ENCODE results near the gene SMOC2.
"Not testable (repeated sequence)": the region's sequence is repeated elsewhere in the genome, so short reads cannot be mapped to it uniquely, and the experiment has no call there.

The SMOC2 gene

GRCh38 chr6:168691774-168692173 is 250.8 kb downstream of the SMOC2 start:
- no peak for DNase-seq

- DNase-seq, result no peak
These were observed 251.4 kb downstream of the SMOC2 start for GRCh38 chr6:168692193-168692914.

- DNase-seq, result not testable (repeated sequence)
These were observed 251.9 kb downstream of the SMOC2 start for GRCh38 chr6:168692915-168693257.

- not testable (repeated sequence) for DNase-seq
These were observed 253.8 kb downstream of the SMOC2 start for GRCh38 chr6:168694797-168695196.

DNA sequence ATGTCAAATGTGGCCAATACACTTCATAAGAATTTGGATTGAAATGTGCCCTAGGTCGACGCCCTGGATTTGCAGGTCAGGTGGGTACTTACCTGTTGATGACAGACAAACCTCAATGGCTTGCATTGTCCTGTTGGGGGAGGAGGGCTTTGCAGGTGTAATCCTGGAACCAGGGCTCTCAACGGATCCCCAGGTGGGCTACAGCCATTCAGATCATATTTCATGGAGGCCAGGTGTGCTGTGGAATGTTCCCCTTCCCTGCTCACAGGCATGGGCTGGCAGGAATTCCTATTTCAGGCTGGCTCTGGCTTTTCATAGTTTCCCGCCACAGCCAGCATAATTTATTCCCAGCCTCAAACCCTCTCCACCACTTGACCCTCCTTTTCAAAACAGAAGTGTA is 254.7 kb downstream of the SMOC2 start:
- DNase-seq, result no peak

DNA sequence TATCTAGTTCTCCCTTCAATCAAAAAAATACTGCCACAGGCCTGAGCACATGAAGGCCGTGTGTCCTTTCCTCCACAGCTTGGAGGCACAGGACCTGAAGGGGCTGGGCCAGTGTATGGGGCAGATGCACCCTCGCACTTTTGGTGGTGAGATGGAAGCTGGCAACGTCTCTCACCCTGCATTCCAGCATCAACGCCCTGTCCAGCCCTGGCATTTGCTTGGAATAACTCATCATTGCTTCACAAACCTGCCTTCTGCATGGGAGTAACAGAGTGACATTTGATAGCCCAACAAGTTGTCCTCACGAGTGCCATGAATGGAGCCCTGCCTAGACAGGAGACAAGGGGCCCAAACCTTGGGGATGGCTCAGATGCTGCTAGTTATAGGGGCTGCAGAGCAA is 257.9 kb downstream of the SMOC2 start:
- no peak for DNase-seq

DNA sequence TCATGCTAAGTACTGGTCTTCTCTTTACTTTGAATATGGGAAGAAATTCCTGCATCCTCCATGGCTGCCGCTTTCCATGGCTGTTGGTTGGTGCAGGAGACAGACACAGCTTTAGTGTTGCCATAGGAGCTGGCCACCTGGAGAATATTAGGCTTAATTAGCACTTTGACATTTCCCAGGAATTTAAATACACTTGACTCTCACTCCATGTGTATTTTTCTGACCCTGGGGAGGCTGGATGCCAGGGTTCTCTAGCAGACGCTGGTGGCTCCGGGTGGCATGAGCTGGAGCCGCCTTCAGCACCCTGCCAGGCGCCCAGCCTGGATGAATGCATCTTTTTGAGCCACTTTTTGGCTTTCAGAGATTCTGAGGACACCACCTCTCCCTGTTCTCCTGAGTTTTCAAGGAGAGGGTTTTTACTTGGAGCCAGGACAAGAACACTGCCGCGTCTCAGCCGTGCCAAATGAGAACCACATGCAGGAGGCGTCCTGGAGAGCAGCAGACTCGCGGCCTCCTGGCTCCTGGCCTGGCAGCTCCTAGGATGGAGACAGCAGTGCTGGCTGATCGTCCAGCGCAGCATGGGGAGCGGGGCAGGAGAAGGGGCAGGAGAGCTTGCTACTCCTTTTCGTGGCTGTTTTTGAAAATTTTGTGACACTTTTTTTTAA is 258.8 kb downstream of the SMOC2 start:
- no peak for DNase-seq

GRCh38 chr6:168700880-168701279 is 259.9 kb downstream of the SMOC2 start:
- no peak for DNase-seq

DNA sequence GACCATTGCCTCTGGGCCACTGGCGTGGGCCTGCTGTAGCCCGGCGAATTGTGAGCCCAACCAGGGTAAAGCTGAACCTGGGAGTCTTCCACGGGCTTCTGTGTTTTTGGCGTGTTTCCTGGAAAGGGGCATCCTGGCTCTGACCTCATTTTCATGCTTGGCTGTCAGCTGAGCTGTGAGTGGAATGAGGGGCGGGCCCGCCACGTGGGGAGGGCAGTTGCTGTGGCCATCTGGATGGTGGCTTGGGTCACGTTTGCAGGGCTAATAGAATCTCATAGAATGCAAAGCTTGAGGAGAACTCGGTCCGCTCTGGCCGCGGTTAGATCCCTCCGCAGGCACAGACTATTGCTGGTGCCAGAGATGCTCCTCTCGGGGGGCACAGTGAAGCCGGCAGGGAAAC is 263.0 kb downstream of the SMOC2 start:
- no peak for DNase-seq

- DNase-seq, result no peak
These were observed 263.7 kb downstream of the SMOC2 start for GRCh38 chr6:168704678-168705077.

DNA sequence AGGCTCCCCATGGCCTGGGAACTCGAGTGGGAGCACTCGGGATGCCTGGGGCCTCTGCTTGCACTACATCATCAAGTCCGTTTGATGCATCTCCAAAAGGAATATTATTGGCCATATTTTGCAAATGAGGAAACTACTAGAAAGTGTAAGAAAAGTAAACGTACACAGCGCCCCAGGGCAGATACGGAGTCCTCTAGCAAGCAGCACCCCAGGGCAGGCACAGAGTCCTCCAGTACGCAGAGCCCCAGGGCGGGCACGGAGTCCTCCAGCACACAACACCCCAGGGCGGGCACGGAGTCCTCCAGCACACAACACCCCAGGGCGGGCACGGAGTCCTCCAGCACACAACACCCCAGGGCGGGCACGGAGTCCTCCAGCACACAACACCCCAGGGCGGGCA is 264.3 kb downstream of the SMOC2 start:
- DNase-seq, result not testable (repeated sequence)

GRCh38 chr6:168706471-168707177 is 265.6 kb downstream of the SMOC2 start:
- no peak for DNase-seq

GRCh38 chr6:168708526-168708925 is 267.5 kb downstream of the SMOC2 start:
- DNase-seq, result no peak

GRCh38 chr6:168708984-168709383 is 268.0 kb downstream of the SMOC2 start:
- no peak for DNase-seq

- no peak for DNase-seq
These were observed 268.4 kb downstream of the SMOC2 start for GRCh38 chr6:168709390-168709789.

DNA sequence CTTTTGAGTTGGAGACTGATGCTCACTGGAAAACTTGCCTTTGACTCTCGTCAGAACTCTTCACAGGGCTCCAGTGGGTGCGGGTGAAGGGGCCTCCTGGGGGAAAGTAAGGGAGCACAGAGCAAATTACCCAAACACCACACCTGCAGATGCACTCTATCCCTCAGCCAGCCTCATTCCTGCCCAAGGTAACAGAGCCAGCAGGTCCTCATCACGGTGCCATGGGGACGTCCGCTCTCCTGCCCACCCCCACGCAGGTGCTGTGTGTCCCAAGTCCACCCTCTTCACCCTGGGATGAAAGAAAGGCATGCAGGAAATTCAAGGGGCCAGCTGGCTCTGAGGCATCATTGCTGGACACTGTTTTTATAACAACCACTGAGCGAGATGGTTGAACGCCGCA is 269.0 kb downstream of the SMOC2 start:
- DNase-seq, result no peak

DNA sequence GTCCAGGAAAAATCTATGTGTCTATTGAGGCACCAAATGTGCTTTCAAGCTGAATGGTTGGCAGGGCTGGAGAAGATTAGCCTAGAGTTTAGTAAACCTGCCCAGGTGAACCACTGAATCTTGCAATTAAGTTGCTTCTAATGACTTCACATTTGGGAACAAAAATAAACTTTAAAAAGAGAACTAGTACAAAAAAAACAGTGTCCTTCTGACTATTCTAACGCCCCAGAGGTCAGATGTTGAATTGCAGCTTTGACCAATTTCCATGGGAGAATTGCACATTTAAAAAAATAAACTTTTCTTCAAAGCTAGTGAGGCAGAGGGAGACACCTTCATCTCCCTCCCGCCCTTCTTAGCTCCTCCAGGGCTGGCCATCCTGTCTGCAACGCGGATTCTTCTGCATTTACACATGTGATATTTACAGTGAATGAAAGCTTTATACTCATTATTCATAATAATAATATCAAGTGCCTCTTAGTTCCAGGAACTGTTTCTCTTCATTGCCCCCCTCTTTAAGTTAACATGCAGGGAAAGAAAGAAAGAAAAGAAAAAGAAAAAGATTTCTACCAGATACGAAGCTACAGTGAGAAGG is 270.2 kb downstream of the SMOC2 start:
- no peak for DNase-seq

DNA sequence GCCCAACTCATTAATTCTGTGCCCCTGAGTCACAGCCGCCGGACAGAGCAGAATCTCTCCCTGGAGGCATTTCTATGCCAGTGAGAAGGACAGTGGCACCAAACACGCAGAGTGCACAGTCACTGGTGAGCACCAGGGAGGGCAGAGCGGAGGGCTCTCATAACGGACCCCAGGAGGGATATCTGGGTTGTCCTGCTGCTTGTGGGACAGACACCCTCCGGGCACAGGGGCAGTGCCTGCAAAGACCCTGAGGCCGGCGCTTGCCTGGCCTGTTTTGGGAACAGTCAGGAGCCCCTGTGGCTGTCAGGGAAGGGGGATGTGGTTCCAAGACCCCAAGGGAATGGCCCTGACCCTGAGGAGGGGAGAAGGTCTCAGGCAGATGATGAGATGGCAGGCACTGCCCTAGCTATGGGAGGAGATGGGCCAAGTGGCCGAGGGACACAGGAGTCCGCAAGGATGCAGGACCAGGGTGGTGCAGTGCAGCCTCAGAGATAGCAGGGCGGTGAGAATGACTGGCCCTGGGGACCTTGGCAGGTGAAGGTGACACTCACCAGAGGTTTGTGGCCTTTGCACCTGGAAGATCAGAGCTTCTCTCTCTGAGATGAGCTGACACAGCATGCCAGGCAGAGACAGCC is 270.8 kb downstream of the SMOC2 start:
- DNase-seq, result no peak

DNA sequence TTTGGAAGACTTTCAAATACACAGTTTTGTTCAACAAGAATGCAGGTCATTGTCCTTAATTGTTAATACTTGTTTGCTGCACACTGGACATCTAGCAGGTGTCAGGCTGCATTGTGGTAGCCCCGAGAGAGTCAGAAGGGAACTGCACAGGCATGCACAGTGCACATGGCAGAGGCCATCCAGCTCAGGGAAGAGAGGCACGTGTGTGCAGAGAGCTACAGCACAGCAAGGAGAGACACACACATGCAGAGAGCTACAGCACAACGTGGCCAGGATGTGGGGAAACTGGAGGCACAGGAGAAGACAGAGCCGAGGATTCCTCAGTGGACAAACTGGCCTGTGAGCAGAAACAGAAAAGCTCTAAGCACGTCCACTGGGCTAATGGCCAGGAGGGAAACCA is 272.0 kb downstream of the SMOC2 start:
- no peak for DNase-seq

GRCh38 chr6:168713839-168714238 is 272.9 kb downstream of the SMOC2 start:
- DNase-seq, result no peak

DNA sequence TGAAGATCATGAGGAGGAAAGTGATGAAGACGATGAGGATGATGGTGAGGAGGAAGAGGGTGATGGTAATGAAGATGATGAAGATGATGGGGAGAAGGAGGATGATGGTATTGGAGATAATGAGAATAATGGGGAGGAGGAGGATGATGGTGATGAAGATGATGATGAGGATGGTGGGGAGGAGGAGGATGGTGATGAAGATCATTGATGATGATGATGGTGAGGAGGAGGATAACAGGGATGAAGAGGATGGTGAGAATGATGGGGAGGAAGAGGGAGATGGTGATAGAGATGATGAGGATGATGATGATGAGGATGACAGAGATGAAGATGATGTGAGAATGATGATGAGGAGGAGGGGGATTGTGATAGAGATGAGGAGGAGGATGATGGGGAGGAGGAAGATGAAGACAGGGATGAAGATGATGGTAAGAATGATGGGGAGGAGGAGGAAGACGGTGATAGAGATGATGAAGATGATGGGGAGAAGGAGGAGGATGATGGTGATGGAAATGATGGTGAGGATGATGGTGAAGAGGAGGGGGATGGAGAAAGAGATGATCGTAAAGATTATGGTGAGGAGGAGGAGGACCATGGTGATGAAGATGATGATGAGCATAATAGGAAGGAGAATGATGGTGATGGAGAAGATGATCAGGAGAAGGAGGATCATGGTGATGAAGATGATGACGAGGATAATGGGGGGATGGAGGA is 273.7 kb downstream of the SMOC2 start:
- DNase-seq, result no peak
